ENCODE measurements around the gene PI4KA.
"Not testable (repeated sequence)": the region's sequence is repeated elsewhere in the genome, so short reads cannot be mapped to it uniquely, and the experiment has no call there.

DNA sequence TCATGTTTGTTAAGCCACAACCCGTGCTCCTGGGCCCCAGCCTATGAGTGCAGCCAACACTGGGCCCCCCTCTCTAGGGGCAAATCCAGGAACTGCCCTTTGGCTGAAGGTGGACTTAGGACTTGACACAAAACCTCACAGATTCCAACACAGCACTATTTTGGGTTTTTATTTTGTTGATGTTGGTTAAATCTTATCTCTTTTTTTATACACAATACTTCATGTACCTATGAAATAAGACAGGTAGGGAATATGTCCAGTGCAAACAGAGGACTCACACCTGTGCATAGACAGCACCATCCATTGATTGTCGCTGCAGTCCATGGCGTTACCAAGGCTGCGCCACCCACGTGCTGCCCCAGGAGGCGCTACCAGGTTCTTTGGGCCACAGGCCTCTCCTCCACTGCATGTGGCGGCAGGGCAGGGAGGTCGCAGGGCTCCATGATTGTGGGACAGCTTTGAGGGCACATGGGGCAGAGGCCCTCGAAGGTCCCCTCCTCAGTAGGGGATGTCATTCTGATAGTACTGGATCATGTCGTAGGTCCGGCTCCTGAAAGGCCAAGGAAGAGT, 151.0 kb downstream of the PI4KA start:
- TF ChIP-seq, protein P1, sequence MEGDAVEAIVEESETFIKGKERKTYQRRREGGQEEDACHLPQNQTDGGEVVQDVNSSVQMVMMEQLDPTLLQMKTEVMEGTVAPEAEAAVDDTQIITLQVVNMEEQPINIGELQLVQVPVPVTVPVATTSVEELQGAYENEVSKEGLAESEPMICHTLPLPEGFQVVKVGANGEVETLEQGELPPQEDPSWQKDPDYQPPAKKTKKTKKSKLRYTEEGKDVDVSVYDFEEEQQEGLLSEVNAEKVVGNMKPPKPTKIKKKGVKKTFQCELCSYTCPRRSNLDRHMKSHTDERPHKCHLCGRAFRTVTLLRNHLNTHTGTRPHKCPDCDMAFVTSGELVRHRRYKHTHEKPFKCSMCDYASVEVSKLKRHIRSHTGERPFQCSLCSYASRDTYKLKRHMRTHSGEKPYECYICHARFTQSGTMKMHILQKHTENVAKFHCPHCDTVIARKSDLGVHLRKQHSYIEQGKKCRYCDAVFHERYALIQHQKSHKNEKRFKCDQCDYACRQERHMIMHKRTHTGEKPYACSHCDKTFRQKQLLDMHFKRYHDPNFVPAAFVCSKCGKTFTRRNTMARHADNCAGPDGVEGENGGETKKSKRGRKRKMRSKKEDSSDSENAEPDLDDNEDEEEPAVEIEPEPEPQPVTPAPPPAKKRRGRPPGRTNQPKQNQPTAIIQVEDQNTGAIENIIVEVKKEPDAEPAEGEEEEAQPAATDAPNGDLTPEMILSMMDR (IDR thresholded peaks at IDR 0.05): not testable (repeated sequence)
- not testable (repeated sequence) for TF ChIP-seq POLR2A (IDR thresholded peaks at IDR 0.05)
